Stomach (tissue), 9 donors: Measurements from ENCODE around the gene RGS3. TPM values are rescaled to one million over a fixed set of nuclear protein-coding genes. Genes with fewer than 3 reads are reported as not detected.
A peak's percentile ranks its signal among the peaks of the same experiment; 100 is the strongest.

Source experiments
- DNase-seq, 2 donors: peaks; one replicate each; pipeline versions ENCODE4 v3.0.0 to v3.0.0-alpha.2; 2013 to 2019
- H3K27ac ChIP-seq, 5 donors: fragments of 200-600 bp in 4 of 5; sonication (generic) in 4 of 5; one replicate each; pipeline ENCODE4 v1.5.1; 2013 to 2019; ENCODE audit warnings: mild to moderate bottlenecking in 1 of 5, moderate library complexity in 1 of 5
- H3K27me3 ChIP-seq, 3 donors: fragments of 200-600 bp; sonication (generic); one replicate each; pipeline ENCODE4 v1.5.1; 2017 to 2019; ENCODE audit warnings: mixed run types in 1 of 3
- H3K36me3 ChIP-seq, 4 donors: fragments of 200-600 bp; sonication (generic); 1 replicate in 3 of 4; 2 replicates in 1 of 4; pipeline ENCODE4 v1.5.1; 2016 to 2019
- H3K4me1 ChIP-seq, 4 donors: fragments of 200-600 bp; sonication (generic); one replicate each; pipeline ENCODE4 v1.5.1; 2016 to 2019
- H3K4me3 ChIP-seq, 4 donors: fragments of 200-600 bp; sonication (generic) in 3 of 4; one replicate each; pipeline ENCODE4 v1.5.1; 2016 to 2019; ENCODE audit warnings: mild to moderate bottlenecking in 1 of 4
- H3K9me3 ChIP-seq, 4 donors: fragments of 200-600 bp; sonication (generic); one replicate each; pipeline ENCODE4 v1.5.1; 2016 to 2019
- CTCF ChIP-seq, 7 experiments: fragments of 450-650 bp in 4 of 7; fragments of 200-600 bp in 3 of 7; sonication (generic) in 3 of 7; IDR thresholded peaks; one replicate each; pipeline ENCODE4 v1.5.1; 2016 to 2019; ENCODE audit warnings: antibody characterized with exemption in 7 of 7, control low read depth in 2 of 7, mild to moderate bottlenecking in 1 of 7
- EP300 ChIP-seq: sonication (generic); formaldehyde crosslinking; IDR thresholded peaks from one replicate; pipeline ENCODE4 v1.6.1; 2017; ENCODE audit warnings: antibody characterized with exemption
- POLR2A ChIP-seq, 4 donors: fragments of 450-650 bp; IDR thresholded peaks; one replicate each; pipeline ENCODE4 v1.6.1; 2016; ENCODE audit warnings: antibody characterized with exemption in 4 of 4, control low read depth in 2 of 4, mild to moderate bottlenecking in 1 of 4, moderate library complexity in 1 of 4
- POLR2AphosphoS5 ChIP-seq, 3 donors: sonication (generic); formaldehyde crosslinking; IDR thresholded peaks; one replicate each; pipeline ENCODE4 v1.6.1; 2016; ENCODE audit warnings: antibody characterized with exemption in 3 of 3
- WGBS, 5 donors: extraction: QIAGEN DNeasy Blood & Tissue Kit in 3 of 5; methylation state at CpG; one replicate each; pipeline versions ENCODE4 v1.1.5 to v1.1.7; 2013 to 2018; 5-methylcytosine and 5-hydroxymethylcytosine counted together
- intact Hi-C: fragments of 100-400 bp; cut with DNase I; formaldehyde crosslinking; loops from one replicate; pipeline ENCODE4 v1.15.1; 2023; ENCODE audit warnings: low total_unique reads
- polyA plus RNA-seq, 3 donors: library from polyadenylated mRNA; stranded (reverse); fragments of 200-250 nt; gene quantifications; one replicate each; pipeline ENCODE4 v1.2.3, GENCODE V29; 2013
- total RNA-seq, 5 donors: library from RNA; depleted of rRNA; stranded (reverse); fragments of >200 nt; gene quantifications; one replicate each; pipeline versions ENCODE4 v1.1.0 to v1.2.3, GENCODE V29; 2014 to 2016
- donor health status: healthy with polysubstance abuse.
- donor health status: Bipolar disorder and iron deficiency.
- donor health status: healthy.

The RGS3 gene
- total and polyA plus RNA-seq, 8 donors: 26.6 to 71.4 (median 35.7) TPM

- Histone ChIP-seq H3K36me3 (peaks cover 4 to 20% (median 12%) of the 10 kb centered on the region in 4 donors), H3K27me3 (no peaks in the 10 kb centered on the region), H3K9me3 (no peaks in the 10 kb centered on the region), H3K4me1 (peaks cover 5 to 53% (median 41%) of the 10 kb centered on the region in 4 donors), H3K4me3 (no peak overlapping the region), H3K27ac (peak overlapping the region in 1 of 5 donors; percentile 16)
- TF ChIP-seq EP300 (no peak), POLR2AphosphoS5 (IDR thresholded peaks at IDR 0.05) (no peak), POLR2A (IDR thresholded peaks at IDR 0.05) (no peak), CTCF (IDR thresholded peaks at IDR 0.05) (no peak)
- DNase-seq: no peak
- intact Hi-C loops: no loop called here
- WGBS, 5 donors: 88 to 93% (median 88%) methylated on average over 9 of the region's 9 CpGs
Measured at GRCh38 chr9:113506090-113506589, 42.6 kb downstream of the RGS3 start.

GRCh38 chr9:113507256-113507655, 43.7 kb downstream of the RGS3 start:
- Histone ChIP-seq H3K4me3 (no peak overlapping the region), H3K27me3 (no peaks in the 10 kb centered on the region), H3K36me3 (peaks cover 4 to 20% (median 12%) of the 10 kb centered on the region in 4 donors), H3K9me3 (no peaks in the 10 kb centered on the region), H3K4me1 (peaks cover 9 to 64% (median 51%) of the 10 kb centered on the region in 4 donors), H3K27ac (peak overlapping the region in 2 of 5 donors; percentile 2 to 28)
- intact Hi-C loops: no loop called here
- 89 to 98% (median 97%) methylated on average over 9 to 19 of the region's 19 CpGs for WGBS, 5 donors
- no peak for DNase-seq
- no peak for TF ChIP-seq POLR2A (IDR thresholded peaks at IDR 0.05)
- TF ChIP-seq POLR2AphosphoS5 (IDR thresholded peaks at IDR 0.05): no peak
- no peak for TF ChIP-seq CTCF (IDR thresholded peaks at IDR 0.05)
- no peak for TF ChIP-seq EP300

- intact Hi-C loops: no loop called here
Measured at GRCh38 chr9:113508111-113508749, 44.7 kb downstream of the RGS3 start.

GRCh38 chr9:113509463-113509862, 45.9 kb downstream of the RGS3 start:
- 75 to 89% (median 83%) methylated on average over 7 of the region's 7 CpGs for WGBS, 5 donors

More at GRCh38 chr9:113508111-113508749, 44.7 kb downstream of the RGS3 start:
- H3K27me3 ChIP-seq: no peaks in the 10 kb centered on the region
- no peak overlapping the region for H3K4me3 ChIP-seq
- peak overlapping the region in 3 of 5 donors; percentile 25 to 69 (median 36) for H3K27ac ChIP-seq
- H3K4me1 ChIP-seq: peaks cover 9 to 70% (median 57%) of the 10 kb centered on the region in 4 donors
- no peaks in the 10 kb centered on the region for H3K9me3 ChIP-seq
- 53 to 67% (median 60%) methylated on average over 10 of the region's 10 CpGs for WGBS, 5 donors
- peak; percentile 51 to 69 for DNase-seq
- TF ChIP-seq POLR2A (IDR thresholded peaks at IDR 0.05) (no peak), POLR2AphosphoS5 (IDR thresholded peaks at IDR 0.05) (peak in 1 of 3 donors; percentile 65)
- peaks cover 4 to 26% (median 14%) of the 10 kb centered on the region in 4 donors for H3K36me3 ChIP-seq

More at GRCh38 chr9:113509463-113509862, 45.9 kb downstream of the RGS3 start:
- intact Hi-C loops: no loop called here
- peaks cover 9 to 59% (median 54%) of the 10 kb centered on the region in 4 donors for H3K4me1 ChIP-seq
- H3K9me3 ChIP-seq: no peaks in the 10 kb centered on the region
- no peaks in the 10 kb centered on the region for H3K27me3 ChIP-seq
- peak overlapping the region in 1 of 5 donors; percentile 69 for H3K27ac ChIP-seq
- TF ChIP-seq CTCF (IDR thresholded peaks at IDR 0.05): no peak
- TF ChIP-seq EP300: no peak
- TF ChIP-seq POLR2A (IDR thresholded peaks at IDR 0.05): no peak
- TF ChIP-seq POLR2AphosphoS5 (IDR thresholded peaks at IDR 0.05): no peak
- no peak for DNase-seq
- no peak overlapping the region for H3K4me3 ChIP-seq
- peaks cover 4 to 33% (median 20%) of the 10 kb centered on the region in 4 donors for H3K36me3 ChIP-seq
